ENCODE results near the gene ERF.
A peak's percentile ranks its signal among the peaks of the same experiment; 100 is the strongest.

The ERF gene

GRCh38 chr19:42287827-42288107 is 32.8 kb upstream of the ERF start:
- Histone ChIP-seq H3K4me1 (ENCODE audit: control insufficient read depth, insufficient read depth, low read length, poor library complexity, severe bottlenecking) (peaks cover 20% of the 10 kb centered on the region), H3K27me3 (replicated peaks; ENCODE audit: control insufficient read depth, insufficient read depth, low read length, poor library complexity, severe bottlenecking) (no peaks in the 10 kb centered on the region), H3K27ac (ENCODE audit: insufficient read depth, low read length, poor library complexity, severe bottlenecking) (no peak overlapping the region), H3K9me3 (ENCODE audit: control insufficient read depth, low read length) (no peaks in the 10 kb centered on the region), H3K36me3 (ENCODE audit: control insufficient read depth, insufficient read depth, low read length) (peaks cover 59% of the 10 kb centered on the region), H3K4me3 (ENCODE audit: insufficient read depth, low read depth, low read length, poor library complexity, severe bottlenecking) (no peak overlapping the region)
- DNase-seq = no peak

DNA sequence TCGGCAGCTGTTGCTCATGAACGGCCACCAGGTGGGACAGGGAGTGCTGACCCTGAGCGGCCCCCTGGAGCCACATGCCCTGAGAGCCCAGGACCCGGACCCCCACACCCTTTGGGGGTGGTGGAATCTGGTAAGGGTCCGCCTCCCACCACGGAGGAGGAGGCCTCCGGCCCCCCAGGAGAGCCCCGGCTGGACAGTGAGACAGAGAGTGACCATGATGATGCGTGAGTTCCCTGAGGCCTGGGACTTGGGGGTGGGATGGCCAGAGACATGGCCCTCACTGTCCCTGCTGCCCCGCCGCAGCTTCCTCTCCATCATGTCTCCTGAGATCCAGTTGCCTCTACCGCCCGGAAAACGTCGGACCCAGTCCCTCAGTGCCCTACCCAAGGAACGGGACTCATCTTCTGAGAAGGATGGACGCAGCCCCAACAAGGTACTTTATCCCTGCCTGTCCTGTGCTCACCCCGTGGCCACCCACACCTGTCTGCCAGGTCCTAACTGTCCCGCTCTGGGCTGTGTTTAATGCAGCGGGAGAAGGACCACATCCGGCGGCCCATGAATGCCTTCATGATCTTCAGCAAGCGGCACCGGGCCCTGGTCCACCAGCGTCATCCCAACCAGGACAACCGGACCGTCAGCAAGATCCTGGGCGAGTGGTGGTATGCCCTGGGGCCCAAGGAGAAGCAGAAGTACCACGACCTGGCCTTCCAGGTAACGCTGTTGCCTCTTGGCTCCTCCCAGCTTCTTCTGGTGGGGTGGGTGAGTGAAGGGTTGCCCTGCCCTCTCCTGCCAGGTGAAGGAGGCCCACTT is 32.3 kb upstream of the ERF start:
- no peak for DNase-seq
- H3K9me3 ChIP-seq (ENCODE audit: control insufficient read depth, low read length) = no peaks in the 10 kb centered on the region
- no peak overlapping the region for H3K4me3 ChIP-seq (ENCODE audit: insufficient read depth, low read depth, low read length, poor library complexity, severe bottlenecking)
- peaks cover 25% of the 10 kb centered on the region for H3K4me1 ChIP-seq (ENCODE audit: control insufficient read depth, insufficient read depth, low read length, poor library complexity, severe bottlenecking)
- H3K27me3 ChIP-seq (replicated peaks; ENCODE audit: control insufficient read depth, insufficient read depth, low read length, poor library complexity, severe bottlenecking) = no peaks in the 10 kb centered on the region
- no peak overlapping the region for H3K27ac ChIP-seq (ENCODE audit: insufficient read depth, low read length, poor library complexity, severe bottlenecking)
- peaks cover 53% of the 10 kb centered on the region for H3K36me3 ChIP-seq (ENCODE audit: control insufficient read depth, insufficient read depth, low read length)

DNA sequence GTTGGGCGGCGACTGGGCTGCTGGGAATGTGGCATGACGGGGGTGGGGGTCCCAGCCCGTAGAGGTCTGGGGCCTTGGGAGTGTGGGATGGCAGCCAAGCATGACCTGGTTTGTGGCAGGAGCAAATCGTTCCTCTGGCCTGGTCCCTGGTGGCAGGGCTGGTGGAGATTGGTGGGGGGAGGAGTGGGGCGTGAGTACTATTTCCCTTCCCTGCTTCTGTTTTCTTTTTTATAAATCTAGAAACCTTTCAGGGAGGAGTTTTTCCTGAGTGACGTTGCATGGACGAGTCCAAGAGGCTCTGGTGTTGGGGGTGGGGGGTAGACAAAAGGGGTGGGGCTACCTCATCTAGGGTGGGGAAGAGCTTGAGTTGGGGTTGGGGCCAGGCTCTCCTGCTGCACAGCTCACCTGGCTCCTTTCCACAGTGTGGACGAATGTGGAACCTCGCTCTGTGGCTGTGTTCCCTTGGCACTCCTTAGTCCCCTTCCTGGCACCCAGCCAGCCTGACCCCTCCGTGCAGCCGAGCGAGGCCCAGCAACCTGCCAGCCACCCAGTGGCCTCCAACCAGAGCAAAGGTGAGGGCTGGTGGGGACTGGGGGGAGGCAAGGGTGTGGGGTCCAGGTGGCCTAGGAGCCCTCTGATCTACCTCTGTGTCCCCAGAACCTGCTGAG is 31.6 kb upstream of the ERF start:
- Histone ChIP-seq H3K4me3 (ENCODE audit: insufficient read depth, low read depth, low read length, poor library complexity, severe bottlenecking) (no peak overlapping the region), H3K36me3 (ENCODE audit: control insufficient read depth, insufficient read depth, low read length) (peaks cover 47% of the 10 kb centered on the region), H3K4me1 (ENCODE audit: control insufficient read depth, insufficient read depth, low read length, poor library complexity, severe bottlenecking) (peaks cover 28% of the 10 kb centered on the region), H3K27ac (ENCODE audit: insufficient read depth, low read length, poor library complexity, severe bottlenecking) (no peak overlapping the region), H3K9me3 (ENCODE audit: control insufficient read depth, low read length) (no peaks in the 10 kb centered on the region), H3K27me3 (replicated peaks; ENCODE audit: control insufficient read depth, insufficient read depth, low read length, poor library complexity, severe bottlenecking) (no peaks in the 10 kb centered on the region)
- DNase-seq = no peak

- Histone ChIP-seq H3K27ac (ENCODE audit: insufficient read depth, low read length, poor library complexity, severe bottlenecking) (no peak overlapping the region), H3K4me3 (ENCODE audit: insufficient read depth, low read depth, low read length, poor library complexity, severe bottlenecking) (no peak overlapping the region), H3K36me3 (ENCODE audit: control insufficient read depth, insufficient read depth, low read length) (peaks cover 43% of the 10 kb centered on the region), H3K27me3 (replicated peaks; ENCODE audit: control insufficient read depth, insufficient read depth, low read length, poor library complexity, severe bottlenecking) (no peaks in the 10 kb centered on the region), H3K4me1 (ENCODE audit: control insufficient read depth, insufficient read depth, low read length, poor library complexity, severe bottlenecking) (peaks cover 33% of the 10 kb centered on the region), H3K9me3 (ENCODE audit: control insufficient read depth, low read length) (no peaks in the 10 kb centered on the region)
- DNase-seq = no peak
Observed at GRCh38 chr19:42285988-42286348, 31.0 kb upstream of the ERF start.

- peak overlapping the region; percentile 72 for H3K27ac ChIP-seq (ENCODE audit: insufficient read depth, low read length, poor library complexity, severe bottlenecking)
- no peaks in the 10 kb centered on the region for H3K27me3 ChIP-seq (replicated peaks; ENCODE audit: control insufficient read depth, insufficient read depth, low read length, poor library complexity, severe bottlenecking)
- no peak for DNase-seq
- peaks cover 33% of the 10 kb centered on the region for H3K4me1 ChIP-seq (ENCODE audit: control insufficient read depth, insufficient read depth, low read length, poor library complexity, severe bottlenecking)
- peaks cover 39% of the 10 kb centered on the region for H3K36me3 ChIP-seq (ENCODE audit: control insufficient read depth, insufficient read depth, low read length)
- no peak overlapping the region for H3K4me3 ChIP-seq (ENCODE audit: insufficient read depth, low read depth, low read length, poor library complexity, severe bottlenecking)
- no peaks in the 10 kb centered on the region for H3K9me3 ChIP-seq (ENCODE audit: control insufficient read depth, low read length)
Observed at GRCh38 chr19:42285541-42285941, 30.6 kb upstream of the ERF start.

GRCh38 chr19:42284591-42285341 is 29.8 kb upstream of the ERF start:
- Histone ChIP-seq H3K27me3 (replicated peaks; ENCODE audit: control insufficient read depth, insufficient read depth, low read length, poor library complexity, severe bottlenecking) (no peaks in the 10 kb centered on the region), H3K9me3 (ENCODE audit: control insufficient read depth, low read length) (no peaks in the 10 kb centered on the region), H3K27ac (ENCODE audit: insufficient read depth, low read length, poor library complexity, severe bottlenecking) (peak overlapping the region; percentile 72), H3K36me3 (ENCODE audit: control insufficient read depth, insufficient read depth, low read length) (peaks cover 31% of the 10 kb centered on the region), H3K4me1 (ENCODE audit: control insufficient read depth, insufficient read depth, low read length, poor library complexity, severe bottlenecking) (peaks cover 33% of the 10 kb centered on the region), H3K4me3 (ENCODE audit: insufficient read depth, low read depth, low read length, poor library complexity, severe bottlenecking) (peak overlapping the region; percentile 67)
- DNase-seq = no peak

GRCh38 chr19:42284066-42284501 is 29.2 kb upstream of the ERF start:
- H3K36me3 ChIP-seq (ENCODE audit: control insufficient read depth, insufficient read depth, low read length) = peaks cover 26% of the 10 kb centered on the region
- H3K27ac ChIP-seq (ENCODE audit: insufficient read depth, low read length, poor library complexity, severe bottlenecking) = peak overlapping the region; percentile 57
- no peaks in the 10 kb centered on the region for H3K27me3 ChIP-seq (replicated peaks; ENCODE audit: control insufficient read depth, insufficient read depth, low read length, poor library complexity, severe bottlenecking)
- H3K9me3 ChIP-seq (ENCODE audit: control insufficient read depth, low read length) = no peaks in the 10 kb centered on the region
- H3K4me1 ChIP-seq (ENCODE audit: control insufficient read depth, insufficient read depth, low read length, poor library complexity, severe bottlenecking) = peaks cover 39% of the 10 kb centered on the region
- peak; percentile 79 to 85 (median 83) for DNase-seq
- no peak overlapping the region for H3K4me3 ChIP-seq (ENCODE audit: insufficient read depth, low read depth, low read length, poor library complexity, severe bottlenecking)

GRCh38 chr19:42283188-42284065 is 28.5 kb upstream of the ERF start:
- peak; percentile 94 to 95 (median 95) for DNase-seq
- no peaks in the 10 kb centered on the region for H3K9me3 ChIP-seq (ENCODE audit: control insufficient read depth, low read length)
- no peaks in the 10 kb centered on the region for H3K27me3 ChIP-seq (replicated peaks; ENCODE audit: control insufficient read depth, insufficient read depth, low read length, poor library complexity, severe bottlenecking)
- H3K36me3 ChIP-seq (ENCODE audit: control insufficient read depth, insufficient read depth, low read length) = peaks cover 20% of the 10 kb centered on the region
- H3K4me3 ChIP-seq (ENCODE audit: insufficient read depth, low read depth, low read length, poor library complexity, severe bottlenecking) = peak overlapping the region; percentile 49
- H3K4me1 ChIP-seq (ENCODE audit: control insufficient read depth, insufficient read depth, low read length, poor library complexity, severe bottlenecking) = peaks cover 41% of the 10 kb centered on the region
- peak overlapping the region; percentile 85 for H3K27ac ChIP-seq (ENCODE audit: insufficient read depth, low read length, poor library complexity, severe bottlenecking)

DNA sequence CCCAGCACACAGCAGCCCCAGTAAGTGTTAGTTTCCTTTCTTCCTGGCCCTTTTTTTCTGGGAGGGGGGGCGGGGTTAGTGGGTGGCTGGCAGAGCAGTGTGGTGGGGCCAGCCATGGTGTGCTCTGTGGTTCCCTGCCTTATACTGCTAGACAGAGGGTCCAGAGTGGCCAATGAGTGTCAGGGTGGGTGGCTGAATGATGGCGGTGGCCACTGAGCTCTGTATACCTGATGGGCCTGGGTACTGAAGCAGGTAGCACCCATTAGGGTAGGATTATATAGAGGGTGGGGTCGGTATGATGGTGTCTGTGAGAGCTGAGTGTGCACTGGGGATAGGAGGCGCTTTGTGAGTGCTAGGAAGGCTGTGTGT is 27.9 kb upstream of the ERF start:
- Histone ChIP-seq H3K36me3 (ENCODE audit: control insufficient read depth, insufficient read depth, low read length) (peaks cover 13% of the 10 kb centered on the region), H3K4me3 (ENCODE audit: insufficient read depth, low read depth, low read length, poor library complexity, severe bottlenecking) (peak overlapping the region; percentile 49), H3K9me3 (ENCODE audit: control insufficient read depth, low read length) (no peaks in the 10 kb centered on the region), H3K4me1 (ENCODE audit: control insufficient read depth, insufficient read depth, low read length, poor library complexity, severe bottlenecking) (peaks cover 41% of the 10 kb centered on the region), H3K27ac (ENCODE audit: insufficient read depth, low read length, poor library complexity, severe bottlenecking) (peak overlapping the region; percentile 85), H3K27me3 (replicated peaks; ENCODE audit: control insufficient read depth, insufficient read depth, low read length, poor library complexity, severe bottlenecking) (no peaks in the 10 kb centered on the region)
- no peak for DNase-seq
